Left lobe of liver (tissue), 2 donors: Measurements from ENCODE around the gene FAP. TPM values are rescaled to one million over a fixed set of nuclear protein-coding genes. Genes with fewer than 3 reads are reported as not detected.

Experiments
- ATAC-seq: fragments of 200-7000 bp; cut with Tn5 transposase; one replicate; pipeline ENCODE4 v1.9.1; 2020; ENCODE audit warnings: mild to moderate bottlenecking, moderate library complexity
- DNase-seq: peaks from one replicate; pipeline ENCODE4 v3.0.0-alpha.2; 2020; ENCODE audit warnings: low spot score
- total RNA-seq: library from RNA; stranded (reverse); gene quantifications from one replicate; pipeline ENCODE4 v1.2.1, GENCODE V29; 2021
- donor health status: DM: no; HTN: no; CAD: no; lungs with moderate emphysema.
- donor health status: DM: no; HTN: yes; CAD: no.

The FAP gene
- total RNA-seq = 0.58 TPM

- no peak for ATAC-seq
Measured at GRCh38 chr2:162243294-162243693, at the start of gene FAP. TSS of gene FAP (minus strand) at chr2:162243445. CDS start at chr2:162243327, 118 bp downstream.

GRCh38 chr2:162291748-162292147 lies 48.5 kb upstream of the FAP start:
- ATAC-seq (no peak), DNase-seq (no peak)

More at GRCh38 chr2:162243294-162243693, at the start of gene FAP:
- no peak for DNase-seq

- ATAC-seq = no peak
- no peak for DNase-seq
Measured at GRCh38 chr2:162282765-162283425, 39.6 kb upstream of the FAP start.

GRCh38 chr2:162280654-162281053 lies 37.4 kb upstream of the FAP start:
- DNase-seq = no peak
- ATAC-seq = no peak

- no peak for ATAC-seq
- DNase-seq = no peak
Measured at GRCh38 chr2:162277381-162277780, 34.1 kb upstream of the FAP start.

GRCh38 chr2:162267996-162268395 lies 24.8 kb upstream of the FAP start:
- ATAC-seq (no peak), DNase-seq (no peak)

- ATAC-seq (no peak), DNase-seq (no peak)
Measured at GRCh38 chr2:162267496-162267895, 24.3 kb upstream of the FAP start.

- no peak for ATAC-seq
- no peak for DNase-seq
Measured at GRCh38 chr2:162266460-162266760, 23.2 kb upstream of the FAP start.

GRCh38 chr2:162265666-162266459 lies 22.6 kb upstream of the FAP start:
- ATAC-seq = no peak
- DNase-seq = no peak

GRCh38 chr2:162261032-162261945 lies 18.0 kb upstream of the FAP start:
- DNase-seq (no peak), ATAC-seq (peak; percentile 61)

- ATAC-seq = no peak
- no peak for DNase-seq
Measured at GRCh38 chr2:162258686-162259085, 15.4 kb upstream of the FAP start.

- ATAC-seq = no peak
Measured at GRCh38 chr2:162258169-162258568, 14.9 kb upstream of the FAP start.

GRCh38 chr2:162257425-162257824 lies 14.2 kb upstream of the FAP start:
- ATAC-seq (no peak), DNase-seq (no peak)

More at GRCh38 chr2:162258169-162258568, 14.9 kb upstream of the FAP start:
- DNase-seq = no peak

- no peak for DNase-seq
- no peak for ATAC-seq
Measured at GRCh38 chr2:162256591-162256991, 13.3 kb upstream of the FAP start.

GRCh38 chr2:162254236-162254871 lies 11.1 kb upstream of the FAP start:
- ATAC-seq (no peak), DNase-seq (no peak)

- ATAC-seq (no peak), DNase-seq (no peak)
Measured at GRCh38 chr2:162253435-162253834, 10.2 kb upstream of the FAP start.

- ATAC-seq = no peak
- no peak for DNase-seq
Measured at GRCh38 chr2:162252153-162252552, 8.9 kb upstream of the FAP start.

- ATAC-seq (no peak), DNase-seq (no peak)
Measured at GRCh38 chr2:162245781-162246180, 2.5 kb upstream of the FAP start.

GRCh38 chr2:162245061-162245460 lies 1.8 kb upstream of the FAP start:
- ATAC-seq = no peak

GRCh38 chr2:162244541-162245031 lies 1.3 kb upstream of the FAP start:
- DNase-seq (no peak), ATAC-seq (no peak)

More at GRCh38 chr2:162245061-162245460, 1.8 kb upstream of the FAP start:
- no peak for DNase-seq

GRCh38 chr2:162243715-162244114 lies 470 bp upstream of the FAP start:
- ATAC-seq (no peak), DNase-seq (no peak)
